Measurements from ENCODE around the gene SLC37A1.
A peak's percentile ranks its signal among the peaks of the same experiment; 100 is the strongest.

SLC37A1 gene

GRCh38 chr21:42578761-42579415 is 65.2 kb downstream of the SLC37A1 start:
- DNase-seq (ENCODE audit: low spot score) = no peak

- DNase-seq (ENCODE audit: low spot score) = no peak
These were observed 65.9 kb downstream of the SLC37A1 start for GRCh38 chr21:42579456-42580075.

GRCh38 chr21:42580076-42580792 is 66.6 kb downstream of the SLC37A1 start:
- DNase-seq (ENCODE audit: low spot score) = no peak

GRCh38 chr21:42580793-42581321 is 67.2 kb downstream of the SLC37A1 start:
- no peak for DNase-seq (ENCODE audit: low spot score)

GRCh38 chr21:42581336-42581992 is 67.8 kb downstream of the SLC37A1 start:
- no peak for DNase-seq (ENCODE audit: low spot score)

GRCh38 chr21:42581993-42582786 is 68.5 kb downstream of the SLC37A1 start:
- no peak for DNase-seq (ENCODE audit: low spot score)

GRCh38 chr21:42582787-42583476 is 69.3 kb downstream of the SLC37A1 start:
- no peak for DNase-seq (ENCODE audit: low spot score)

- no peak for DNase-seq (ENCODE audit: low spot score)
These were observed 70.0 kb downstream of the SLC37A1 start for GRCh38 chr21:42583477-42584295.

GRCh38 chr21:42584296-42584641 is 70.6 kb downstream of the SLC37A1 start:
- no peak for DNase-seq (ENCODE audit: low spot score)

- DNase-seq (ENCODE audit: low spot score) = no peak
These were observed 72.2 kb downstream of the SLC37A1 start for GRCh38 chr21:42585881-42586280.

GRCh38 chr21:42586406-42586805 is 72.8 kb downstream of the SLC37A1 start:
- no peak for DNase-seq (ENCODE audit: low spot score)

- no peak for DNase-seq (ENCODE audit: low spot score)
These were observed 73.4 kb downstream of the SLC37A1 start for GRCh38 chr21:42587036-42587435.

- no peak for DNase-seq (ENCODE audit: low spot score)
These were observed 76.9 kb downstream of the SLC37A1 start for GRCh38 chr21:42590431-42591131.

GRCh38 chr21:42591170-42591869 is 77.7 kb downstream of the SLC37A1 start:
- DNase-seq (ENCODE audit: low spot score) = no peak

GRCh38 chr21:42592156-42592820 is 78.6 kb downstream of the SLC37A1 start:
- no peak for DNase-seq (ENCODE audit: low spot score)

- peak; percentile 49 for DNase-seq (ENCODE audit: low spot score)
These were observed 79.6 kb downstream of the SLC37A1 start for GRCh38 chr21:42593007-42593814.

- DNase-seq (ENCODE audit: low spot score) = no peak
These were observed 81.1 kb downstream of the SLC37A1 start for GRCh38 chr21:42594616-42595282.
